ENCODE measurements around the gene FPR3.

Gene FPR3

DNA sequence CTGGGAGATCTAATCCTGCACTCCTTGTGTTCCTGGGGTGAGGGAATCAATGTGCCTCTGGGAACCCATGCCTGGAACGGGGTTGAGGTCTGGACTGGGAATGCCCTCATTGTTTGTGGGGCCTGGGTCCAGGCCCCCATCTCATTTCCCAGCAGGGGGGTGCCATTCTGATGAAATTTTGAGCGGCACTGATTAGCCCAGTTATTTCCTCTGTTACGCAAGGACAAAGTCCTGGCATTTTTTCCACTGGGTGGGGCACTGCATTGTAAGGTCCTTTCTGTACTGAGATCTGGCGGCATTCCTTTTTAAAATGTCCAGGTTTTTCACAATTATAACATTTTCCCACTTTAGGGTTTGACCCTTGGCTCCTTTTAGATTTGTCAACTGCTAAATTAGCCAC, 14.8 kb downstream of the FPR3 start:
- DNase-seq (ENCODE audit: low read depth in 1 of 2, low spot score in 1 of 2): no peak
- no peak for TF ChIP-seq REST (IDR thresholded peaks at IDR 0.05; ENCODE audit: insufficient replicate concordance, low read depth)
- TF ChIP-seq SPI1 (IDR thresholded peaks at IDR 0.05; ENCODE audit: borderline replicate concordance, low read depth): no peak
- TF ChIP-seq GABPA (IDR thresholded peaks at IDR 0.05; ENCODE audit: low read depth): no peak
- TF ChIP-seq POLR2AphosphoS5 (IDR thresholded peaks at IDR 0.05; ENCODE audit: low read depth): no peak
- no peak for TF ChIP-seq CTCF (IDR thresholded peaks at IDR 0.05; ENCODE audit: insufficient read depth, low read length)
- Histone ChIP-seq H3K4me3 (replicated peaks; ENCODE audit: insufficient read depth, low read length) (no peak overlapping the region), H3K27ac (replicated peaks) (no peak overlapping the region), H3K27me3 (ENCODE audit: insufficient read depth, poor library complexity, severe bottlenecking) (no peaks in the 10 kb centered on the region)

GRCh38 chr19:51810223-51810622, 15.3 kb downstream of the FPR3 start:
- H3K27ac ChIP-seq (replicated peaks): no peak overlapping the region
- no peak overlapping the region for H3K4me3 ChIP-seq (replicated peaks; ENCODE audit: insufficient read depth, low read length)
- DNase-seq (ENCODE audit: low read depth in 1 of 2, low spot score in 1 of 2): no peak
- no peaks in the 10 kb centered on the region for H3K27me3 ChIP-seq (ENCODE audit: insufficient read depth, poor library complexity, severe bottlenecking)
- no peak for TF ChIP-seq CTCF (IDR thresholded peaks at IDR 0.05; ENCODE audit: insufficient read depth, low read length)
- no peak for TF ChIP-seq SPI1 (IDR thresholded peaks at IDR 0.05; ENCODE audit: borderline replicate concordance, low read depth)
- no peak for TF ChIP-seq GABPA (IDR thresholded peaks at IDR 0.05; ENCODE audit: low read depth)
- no peak for TF ChIP-seq REST (IDR thresholded peaks at IDR 0.05; ENCODE audit: insufficient replicate concordance, low read depth)
- no peak for TF ChIP-seq POLR2AphosphoS5 (IDR thresholded peaks at IDR 0.05; ENCODE audit: low read depth)

DNA sequence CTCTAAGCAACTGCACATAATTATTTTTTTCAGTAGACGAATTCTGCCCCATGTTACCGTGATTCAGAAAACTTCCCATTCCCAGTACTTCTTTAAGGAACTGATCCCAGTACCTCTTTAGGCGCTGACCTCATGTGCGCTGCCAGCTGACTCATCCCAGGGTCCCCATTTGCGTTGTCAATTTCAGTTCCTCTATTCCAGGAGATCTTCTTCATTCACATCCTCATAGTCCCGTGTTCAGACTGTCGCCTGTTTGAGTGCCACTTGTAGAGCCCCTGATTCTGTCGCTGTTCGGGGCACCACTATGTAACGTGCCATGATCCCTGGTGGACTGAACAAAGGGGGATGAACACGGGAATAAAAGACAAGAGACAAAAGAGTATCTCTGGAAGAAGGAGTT, 16.4 kb downstream of the FPR3 start:
- Histone ChIP-seq H3K27ac (replicated peaks) (no peak overlapping the region), H3K4me3 (replicated peaks; ENCODE audit: insufficient read depth, low read length) (no peak overlapping the region), H3K27me3 (ENCODE audit: insufficient read depth, poor library complexity, severe bottlenecking) (no peaks in the 10 kb centered on the region)
- DNase-seq (ENCODE audit: low read depth in 1 of 2, low spot score in 1 of 2): no peak
- TF ChIP-seq REST (IDR thresholded peaks at IDR 0.05; ENCODE audit: insufficient replicate concordance, low read depth): no peak
- no peak for TF ChIP-seq CTCF (IDR thresholded peaks at IDR 0.05; ENCODE audit: insufficient read depth, low read length)
- no peak for TF ChIP-seq POLR2AphosphoS5 (IDR thresholded peaks at IDR 0.05; ENCODE audit: low read depth)
- peak; percentile 30; the same call in 1 of the 2 replicates for TF ChIP-seq SPI1 (IDR thresholded peaks at IDR 0.05; ENCODE audit: borderline replicate concordance, low read depth)
- TF ChIP-seq GABPA (IDR thresholded peaks at IDR 0.05; ENCODE audit: low read depth): no peak
